Amygdala (tissue), 56 donors: ENCODE results near the gene UBE2L3.
"Not testable (repeated sequence)": the region's sequence is repeated elsewhere in the genome, so short reads cannot be mapped to it uniquely, and the experiment has no call there.

Experiments
- DNase-seq, 56 donors: peaks; one replicate each; lab custom pipeline; 2025; lab: John Stamatoyannopoulos, UW

The UBE2L3 gene

GRCh38 chr22:21624880-21625791 lies 57.6 kb downstream of the UBE2L3 start:
- no peak for DNase-seq

- DNase-seq = no peak
These were observed 58.7 kb downstream of the UBE2L3 start for GRCh38 chr22:21626073-21626734.

GRCh38 chr22:21626735-21627469 lies 59.4 kb downstream of the UBE2L3 start:
- DNase-seq = no peak

- DNase-seq = no peak
These were observed 61.1 kb downstream of the UBE2L3 start for GRCh38 chr22:21628386-21629254.

- DNase-seq = peak in 54 of 56 donors; percentile 23 to 94 (median 78)
These were observed 62.0 kb downstream of the UBE2L3 start, which contains the start of gene YDJC for GRCh38 chr22:21629255-21630149. YDJC (minus strand) TSS chr22:21630022; CDS start chr22:21630014, 8 bp downstream.

GRCh38 chr22:21631025-21631424 lies 63.5 kb downstream of the UBE2L3 start:
- DNase-seq = no peak

- DNase-seq = no peak
These were observed 64.9 kb downstream of the UBE2L3 start, which contains the start of gene CCDC116 for GRCh38 chr22:21632237-21632895. CCDC116 (plus strand) TSS chr22:21632760; CDS start chr22:21633182, 422 bp downstream.

GRCh38 chr22:21632931-21633330 lies 65.4 kb downstream of the UBE2L3 start:
- DNase-seq = no peak

GRCh38 chr22:21633481-21633880 lies 66.0 kb downstream of the UBE2L3 start:
- no peak for DNase-seq

GRCh38 chr22:21634081-21634480 lies 66.6 kb downstream of the UBE2L3 start:
- no peak for DNase-seq

- no peak for DNase-seq
These were observed 67.3 kb downstream of the UBE2L3 start for GRCh38 chr22:21634844-21635243.

- DNase-seq = no peak
These were observed 68.4 kb downstream of the UBE2L3 start for GRCh38 chr22:21635771-21636510.

- no peak for DNase-seq
These were observed 69.2 kb downstream of the UBE2L3 start for GRCh38 chr22:21636629-21637218.

GRCh38 chr22:21637450-21637849 lies 69.9 kb downstream of the UBE2L3 start:
- not testable (repeated sequence) for DNase-seq

- DNase-seq = no peak
These were observed 71.8 kb downstream of the UBE2L3 start for GRCh38 chr22:21639359-21639758.

- DNase-seq = no peak
These were observed 73.3 kb downstream of the UBE2L3 start for GRCh38 chr22:21640810-21641209.

GRCh38 chr22:21641417-21641788 lies 73.9 kb downstream of the UBE2L3 start:
- DNase-seq = peak in 12 of 56 donors; percentile 22 to 63 (median 48)
